Stimulated activated CD4-positive, alpha-beta T cell treated with anti-CD3 and anti-CD28 coated beads, Interleukin-2, amount 100 ng/mL, for 48 hours (primary cell): ENCODE measurements around the gene OLFML1.

Source experiments
- DNase-seq, 2 donors: peaks; one replicate each; pipeline ENCODE4 v3.0.0-alpha.2; 2020

The OLFML1 gene

DNA sequence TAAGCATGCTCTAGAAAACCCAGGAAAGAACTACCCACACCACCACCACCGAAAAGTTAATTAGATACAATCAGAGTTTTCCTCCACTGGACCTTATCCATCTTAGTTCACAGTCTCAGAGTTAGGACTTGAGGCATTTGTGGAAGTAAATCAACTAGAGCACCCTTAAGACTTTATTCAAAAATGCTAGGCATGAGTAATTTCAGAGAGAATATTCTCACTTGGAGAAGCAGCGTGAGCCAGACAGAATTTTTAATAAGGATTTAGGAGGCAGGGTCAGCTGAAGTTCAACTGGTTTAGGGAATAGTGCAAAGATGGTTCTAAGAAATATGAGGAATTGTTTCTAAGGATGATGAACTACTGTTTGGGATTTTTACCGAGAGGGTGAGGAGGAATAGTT, 1.2 kb upstream of the OLFML1 start:
- no peak for DNase-seq

DNA sequence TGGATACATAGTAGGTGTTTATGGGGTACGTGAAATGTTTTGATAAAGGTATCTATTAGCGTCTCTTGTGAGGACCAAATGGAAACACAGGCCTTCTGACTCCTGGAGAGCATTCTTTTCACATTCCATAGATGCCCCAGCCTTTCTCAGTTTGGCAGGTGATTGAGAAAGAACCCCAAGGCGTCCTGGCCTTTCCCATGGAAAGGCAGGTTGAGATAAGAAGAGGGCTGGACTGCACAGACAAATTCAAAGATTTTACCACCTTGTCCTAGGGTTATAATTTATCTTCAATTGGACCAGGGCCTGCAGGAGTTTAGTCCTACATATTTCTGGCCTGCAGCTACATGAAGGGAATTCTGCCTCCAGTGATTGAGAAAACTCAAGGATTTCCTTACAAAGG, 661 bp upstream of the OLFML1 start:
- no peak for DNase-seq

DNA sequence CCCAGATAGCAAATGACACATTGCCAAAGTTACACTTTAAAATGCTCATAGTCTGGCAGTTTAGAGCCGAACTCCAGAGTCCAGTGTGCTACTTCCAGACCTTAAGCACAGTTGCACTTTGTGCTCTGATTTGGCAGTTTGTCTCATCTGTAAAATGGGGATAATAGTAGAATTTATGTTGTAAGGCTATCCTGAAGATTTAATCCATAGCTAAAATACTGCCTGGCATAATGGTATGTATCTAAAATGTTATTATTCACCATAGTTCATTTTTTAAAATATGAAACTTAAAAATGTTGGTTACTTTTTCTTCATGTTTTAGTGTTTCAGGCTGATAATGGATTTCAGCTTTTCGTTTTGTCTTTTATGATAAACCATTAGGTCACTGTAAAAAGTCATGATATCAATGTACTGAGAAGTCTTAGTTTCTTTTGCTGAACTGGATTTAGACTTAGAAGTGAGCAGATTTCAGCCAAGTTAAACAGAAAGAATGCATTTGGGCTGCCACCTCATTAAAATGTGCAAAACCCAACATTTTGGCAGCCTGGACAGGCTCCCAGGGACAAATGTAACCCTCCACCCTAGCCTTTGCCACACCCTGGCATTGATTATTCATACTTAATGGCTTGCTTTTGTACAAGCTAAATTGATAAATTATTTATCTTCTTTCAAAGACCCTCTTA, 933 bp downstream of the OLFML1 start:
- no peak for DNase-seq

DNA sequence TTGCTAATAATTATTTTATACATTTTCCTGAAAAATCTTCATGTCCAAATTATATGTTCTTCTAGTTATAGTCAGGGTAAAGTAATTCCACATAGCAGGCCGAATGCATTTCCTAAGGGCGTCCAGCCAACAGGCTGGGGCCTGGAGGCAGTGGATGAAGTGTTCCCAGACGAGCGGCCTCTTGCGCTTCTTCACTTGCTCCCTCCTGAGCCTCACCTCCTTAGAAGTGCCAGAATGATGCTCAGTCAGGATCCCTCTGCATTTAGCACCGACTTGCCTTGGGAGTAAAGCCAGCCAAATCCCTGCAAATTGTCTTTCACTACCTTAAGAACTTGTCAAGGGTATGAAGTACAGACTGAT, 1.5 kb downstream of the OLFML1 start:
- no peak for DNase-seq

DNA sequence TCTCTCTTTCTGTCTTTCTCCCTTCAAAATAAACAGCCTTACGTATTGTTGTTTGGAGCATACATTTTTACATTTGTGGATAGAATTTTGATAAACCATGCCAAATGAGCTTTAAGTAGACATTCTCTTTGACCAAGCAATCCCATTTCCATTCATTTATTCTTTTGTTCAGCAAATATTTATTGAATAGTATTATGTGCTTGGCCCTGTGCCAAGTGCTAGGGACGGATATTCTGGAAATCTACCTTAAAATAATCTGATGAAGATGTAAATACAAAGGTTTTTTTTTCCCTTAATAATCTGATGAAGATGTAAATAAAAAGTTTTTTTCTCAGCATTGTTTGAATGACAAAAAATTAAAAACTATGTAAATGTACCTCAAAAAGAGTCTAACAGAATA, 2.1 kb downstream of the OLFML1 start:
- no peak for DNase-seq

DNA sequence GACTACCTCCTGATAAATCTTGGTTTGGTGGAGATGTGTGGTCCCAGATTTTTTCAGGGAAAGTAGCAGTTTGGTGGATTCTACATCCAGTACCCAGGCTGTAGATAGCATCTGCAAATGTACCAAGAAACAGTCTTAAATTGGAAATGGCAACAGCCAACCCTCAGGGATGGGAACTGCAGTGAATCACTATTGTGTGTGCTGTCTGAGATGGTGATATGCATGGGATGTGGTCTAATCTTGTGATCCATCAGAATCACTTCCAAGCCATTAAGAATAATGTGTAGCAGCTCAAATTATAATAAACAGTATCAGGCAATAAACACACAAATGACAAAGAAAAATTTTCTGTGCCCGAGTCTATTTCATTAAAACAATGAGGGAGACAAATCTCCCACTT, 3.4 kb downstream of the OLFML1 start:
- no peak for DNase-seq

DNA sequence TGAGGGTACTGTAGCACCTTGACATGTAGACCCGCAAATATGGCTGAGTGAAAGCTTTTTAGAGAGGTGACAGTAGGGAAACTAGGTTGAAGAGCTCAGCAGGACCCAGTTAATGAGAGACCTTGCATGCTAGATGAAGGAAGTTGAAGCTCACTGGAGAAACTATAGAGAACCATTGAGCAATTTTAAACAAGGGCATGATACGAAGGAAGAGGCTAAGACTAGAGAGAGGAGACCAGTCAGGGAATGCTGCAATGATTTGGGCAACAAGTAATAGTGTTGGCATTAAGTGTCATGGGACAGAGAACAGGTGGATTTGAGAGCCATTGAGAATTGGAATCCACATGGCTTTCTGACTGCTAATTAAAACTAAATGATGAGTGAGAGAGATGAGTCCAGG, 4.1 kb downstream of the OLFML1 start:
- no peak for DNase-seq

DNA sequence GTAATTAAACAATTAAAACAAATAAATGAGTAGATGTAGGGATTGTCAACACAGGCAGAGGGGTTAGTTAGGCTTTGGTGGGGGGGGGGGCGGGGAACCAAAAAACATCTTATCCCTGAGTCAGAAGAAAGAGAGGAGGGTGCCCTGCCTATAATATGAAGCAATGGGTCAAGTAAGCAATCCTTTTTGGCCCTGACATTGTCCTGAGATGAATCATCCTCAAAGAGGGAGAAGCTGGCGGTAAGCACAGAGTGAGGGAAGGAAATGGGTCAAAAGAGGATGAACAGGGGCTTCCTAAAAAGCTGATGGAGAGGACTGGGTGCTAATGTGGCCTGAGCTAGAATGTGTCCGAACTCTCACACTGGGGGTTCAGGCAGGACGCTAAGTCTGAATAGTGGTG, 4.7 kb downstream of the OLFML1 start:
- no peak for DNase-seq

DNA sequence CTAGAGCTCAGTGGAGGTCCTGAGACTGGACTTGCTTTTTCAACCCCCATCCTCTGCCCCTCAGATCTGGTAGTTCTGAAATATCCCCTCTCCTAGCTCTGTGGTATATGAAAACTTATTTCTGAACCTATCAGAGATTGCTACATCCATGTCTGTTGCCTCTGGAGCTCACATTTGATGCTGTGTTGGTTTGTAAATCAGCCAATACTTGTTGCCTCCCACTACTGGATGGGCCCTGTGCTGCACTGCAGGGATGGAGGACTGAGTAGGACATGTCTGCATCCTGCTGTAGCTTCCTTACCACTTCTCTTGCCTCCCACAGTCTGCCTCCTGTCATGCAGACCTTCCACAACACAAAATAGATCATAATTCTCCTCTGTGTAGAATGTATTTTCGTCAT, 5.2 kb downstream of the OLFML1 start:
- DNase-seq: no peak

DNA sequence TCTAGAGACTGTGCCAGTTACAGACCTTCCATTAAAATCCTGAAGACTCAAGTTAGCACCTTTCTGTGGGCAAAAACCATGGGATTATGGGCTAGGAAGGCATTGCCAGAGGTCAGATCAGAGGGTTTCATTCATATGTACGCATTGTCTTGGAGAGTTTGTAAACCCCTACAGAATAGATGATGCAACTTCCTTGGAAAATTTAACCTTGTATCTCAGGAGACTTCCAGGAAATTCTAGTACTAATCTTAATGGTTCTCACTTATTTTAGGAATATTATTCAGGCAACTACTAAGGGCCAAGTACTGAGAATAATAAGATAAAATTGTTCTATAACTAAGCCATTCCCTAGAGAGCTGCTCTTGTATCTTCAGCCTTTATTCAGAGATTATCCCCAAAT, 6.9 kb downstream of the OLFML1 start:
- no peak for DNase-seq

DNA sequence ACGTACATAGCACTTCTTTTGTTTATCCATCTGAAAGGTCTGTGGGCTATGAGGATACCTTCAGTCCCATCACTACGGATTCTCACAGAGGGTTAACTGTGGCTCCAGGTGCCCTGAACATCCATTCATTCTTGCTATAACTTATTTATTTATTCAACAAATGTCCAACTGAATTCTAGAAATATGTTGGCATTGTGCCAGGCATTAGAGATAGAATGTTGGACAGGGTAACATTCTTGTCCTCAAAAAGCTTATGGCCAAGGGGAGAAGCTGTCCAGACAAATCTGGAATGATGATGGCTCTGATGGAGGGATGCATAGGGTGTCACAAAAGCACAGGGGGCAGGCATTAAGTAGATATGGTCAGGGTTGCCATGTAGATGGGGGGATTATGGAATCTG, 8.4 kb downstream of the OLFML1 start:
- no peak for DNase-seq

DNA sequence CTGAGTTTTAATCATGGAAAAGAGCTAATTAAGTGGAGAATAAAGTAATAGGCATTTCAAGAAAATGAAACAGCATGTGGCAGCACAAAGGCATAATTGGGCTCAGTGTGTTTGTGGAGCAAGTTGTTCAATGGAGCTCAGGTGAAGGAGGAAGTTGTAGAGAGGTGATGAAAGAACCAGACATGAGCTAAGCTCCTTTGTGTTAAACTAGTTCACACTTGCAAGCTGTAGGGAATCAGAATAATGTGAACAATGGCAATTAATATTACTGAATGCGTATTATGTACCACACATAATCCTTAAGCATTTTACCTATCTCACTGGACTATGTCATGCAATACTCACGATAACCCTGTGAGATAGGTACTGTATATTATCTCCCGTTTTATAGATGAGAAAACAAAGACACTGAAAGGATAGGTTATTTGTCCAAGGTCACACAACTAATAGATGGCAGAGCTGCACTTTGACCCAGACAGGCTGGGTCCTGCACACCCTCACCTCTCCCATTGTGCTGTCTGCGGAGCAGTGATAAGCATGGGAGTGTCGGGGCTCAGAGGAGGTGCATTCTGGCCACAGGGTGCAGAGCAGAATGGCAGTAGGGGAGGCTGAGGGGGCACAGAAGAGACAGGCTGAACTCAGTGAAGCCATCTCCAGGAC, 8.9 kb downstream of the OLFML1 start:
- no peak for DNase-seq

DNA sequence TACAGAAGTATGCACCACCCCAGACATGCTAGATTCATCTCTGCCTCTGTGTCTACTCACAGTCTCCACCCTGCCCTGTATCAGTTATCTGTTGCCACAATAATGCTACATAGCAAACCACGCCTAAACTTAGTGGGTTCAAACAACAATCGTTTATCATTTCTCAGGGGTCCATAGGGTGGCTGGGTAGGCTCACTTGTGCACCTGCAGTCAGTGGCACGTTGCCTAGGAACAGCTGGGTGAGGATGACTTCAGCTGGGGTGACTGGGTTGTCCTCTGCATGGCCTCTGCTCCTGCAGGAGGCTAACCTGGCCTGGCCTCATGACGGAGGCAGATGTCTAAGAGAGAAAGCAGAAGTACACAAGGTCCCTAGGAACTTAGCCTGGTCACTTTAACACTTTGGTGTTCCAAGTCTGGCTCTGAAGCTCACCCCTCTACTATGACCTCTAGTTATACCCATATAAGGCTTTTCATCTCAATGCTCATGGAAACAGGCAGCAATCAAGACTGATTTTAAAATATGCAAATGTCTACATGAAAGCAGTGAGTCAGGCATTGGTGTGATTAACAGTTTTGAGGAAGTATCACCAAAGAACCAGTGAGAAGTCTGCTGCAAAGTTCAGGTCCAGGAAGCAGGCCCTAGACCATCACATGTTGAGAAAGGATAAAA, 10.7 kb downstream of the OLFML1 start:
- DNase-seq: no peak

DNA sequence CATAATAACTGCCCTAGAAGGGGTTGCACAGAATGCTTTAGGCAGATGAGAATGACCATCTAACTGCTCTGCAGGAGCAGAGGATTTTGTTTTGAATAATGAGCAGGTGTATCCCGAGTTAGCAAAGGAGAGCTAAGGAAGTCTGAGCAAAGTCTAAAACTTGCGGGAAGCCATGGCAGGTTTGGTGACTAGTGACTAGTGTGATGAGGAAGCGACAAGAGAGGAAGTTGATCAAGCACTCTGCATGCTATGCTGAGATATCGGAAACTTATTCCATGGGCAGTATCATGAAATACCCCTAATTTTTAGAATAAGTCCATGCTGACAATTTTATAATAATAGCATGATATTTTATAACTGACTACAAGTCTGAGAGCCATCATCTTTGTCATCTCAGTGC, 12.9 kb downstream of the OLFML1 start:
- no peak for DNase-seq

DNA sequence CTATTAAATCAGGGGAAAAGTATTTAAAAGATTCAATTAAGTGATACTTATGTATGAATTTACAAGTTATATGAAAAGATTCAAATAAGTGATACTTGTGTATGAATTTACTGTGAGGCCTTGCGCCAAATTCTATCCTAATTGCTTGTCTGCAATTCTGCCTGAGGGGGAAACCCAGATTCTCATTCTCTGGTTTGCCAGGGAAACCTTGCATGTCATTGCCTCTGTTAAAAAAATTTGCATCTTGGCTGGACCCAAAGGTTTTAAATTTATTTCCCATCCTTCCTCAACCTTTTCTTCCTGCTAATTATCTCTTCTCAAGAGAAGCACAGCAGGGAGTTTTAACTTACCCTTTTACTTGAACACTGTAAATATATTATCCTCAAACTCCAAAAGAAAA, 13.8 kb downstream of the OLFML1 start:
- DNase-seq: no peak

DNA sequence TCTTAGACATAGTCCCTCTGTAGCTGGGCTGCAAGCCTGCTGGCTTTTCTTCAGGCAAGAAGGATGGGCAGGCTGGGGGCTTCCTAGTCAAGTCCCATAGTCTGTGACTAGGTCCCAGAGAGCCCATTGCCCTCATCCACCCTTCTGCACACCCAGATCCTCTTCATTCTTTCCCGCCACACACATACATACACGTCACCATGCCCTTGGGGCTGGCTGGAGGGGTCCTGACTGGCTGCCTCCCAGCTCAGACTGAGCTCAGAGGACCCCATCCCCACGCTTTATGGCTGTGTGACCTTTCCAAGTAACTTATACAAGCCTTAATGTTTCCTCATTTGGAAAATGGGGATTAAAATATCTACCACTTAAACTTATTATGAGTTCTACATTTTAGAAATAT, 14.9 kb downstream of the OLFML1 start:
- no peak for DNase-seq

DNA sequence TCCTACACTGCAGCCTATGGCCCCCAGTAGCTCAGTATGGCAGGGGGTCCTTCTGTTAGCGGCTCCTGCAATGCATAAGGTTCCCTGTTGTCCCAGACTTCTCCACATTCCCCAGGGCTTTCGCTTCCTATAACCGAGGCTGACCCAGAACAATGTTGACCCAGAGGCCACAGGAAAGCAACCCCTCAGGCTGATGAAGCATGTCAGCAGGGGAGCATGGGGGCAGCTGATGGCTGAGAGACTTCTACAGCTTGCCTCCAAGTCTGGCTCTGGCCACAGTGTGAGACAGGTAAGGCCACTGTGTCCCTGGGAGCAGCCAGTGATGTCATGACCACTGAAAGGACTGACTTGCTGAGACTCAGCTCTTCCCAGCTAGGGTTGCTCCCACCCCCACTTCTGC, 15.9 kb downstream of the OLFML1 start:
- no peak for DNase-seq

DNA sequence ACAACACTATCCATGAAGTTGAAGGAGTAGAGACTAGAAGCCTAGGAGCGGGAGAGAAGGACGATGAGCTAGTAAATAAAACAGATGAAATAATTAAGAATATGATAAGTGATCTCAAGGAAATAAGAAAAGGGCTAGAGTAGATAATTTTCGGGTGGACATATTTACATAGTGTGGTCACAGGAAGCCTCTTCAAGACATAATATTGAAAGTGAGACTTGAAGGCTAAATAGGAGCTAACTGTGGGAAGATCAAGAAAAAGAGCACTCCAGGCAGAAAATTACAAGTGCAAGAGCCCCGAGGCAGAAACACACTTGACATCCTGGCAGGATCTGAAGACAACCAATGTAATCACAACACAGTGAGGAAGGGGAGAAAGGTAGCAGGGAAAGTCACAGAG, 16.6 kb downstream of the OLFML1 start:
- no peak for DNase-seq

DNA sequence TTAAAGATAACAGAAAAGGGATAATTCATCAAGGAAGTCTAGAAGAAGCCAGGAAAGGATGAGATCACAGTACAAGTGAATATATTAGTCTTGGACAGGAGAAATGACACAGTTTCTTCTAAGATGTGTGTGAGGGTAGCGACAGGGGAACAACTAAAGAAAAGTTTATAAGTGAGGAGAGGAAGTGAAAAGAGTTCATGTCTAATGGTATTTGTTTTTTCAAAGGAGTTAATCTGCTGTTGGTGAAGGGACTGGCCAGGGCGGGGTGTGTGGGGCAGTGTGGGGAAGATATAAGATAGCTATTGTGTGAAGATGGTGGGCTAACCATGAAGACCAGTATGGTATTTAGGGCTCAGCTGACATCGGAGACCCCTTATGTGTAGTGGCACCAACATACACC, 20.9 kb downstream of the OLFML1 start:
- no peak for DNase-seq

DNA sequence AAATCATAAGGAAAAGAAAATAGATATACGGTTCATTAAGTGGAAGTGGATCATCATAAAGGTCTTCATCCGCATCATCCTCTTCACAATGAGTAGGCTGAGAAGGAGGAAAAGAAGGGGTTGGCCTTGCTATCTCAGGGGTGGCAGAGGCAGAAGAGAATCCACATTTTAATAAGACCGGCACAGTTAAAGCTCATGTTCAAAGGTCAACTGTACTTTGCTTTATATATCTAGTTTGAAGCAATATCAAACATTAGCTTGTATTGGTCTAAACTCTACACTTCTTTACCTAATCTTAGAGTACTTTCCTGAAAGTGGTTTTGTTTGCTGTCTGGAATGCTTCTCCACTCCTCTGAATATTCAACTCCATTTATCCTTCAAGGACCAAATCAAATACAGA, 22.8 kb downstream of the OLFML1 start:
- no peak for DNase-seq

DNA sequence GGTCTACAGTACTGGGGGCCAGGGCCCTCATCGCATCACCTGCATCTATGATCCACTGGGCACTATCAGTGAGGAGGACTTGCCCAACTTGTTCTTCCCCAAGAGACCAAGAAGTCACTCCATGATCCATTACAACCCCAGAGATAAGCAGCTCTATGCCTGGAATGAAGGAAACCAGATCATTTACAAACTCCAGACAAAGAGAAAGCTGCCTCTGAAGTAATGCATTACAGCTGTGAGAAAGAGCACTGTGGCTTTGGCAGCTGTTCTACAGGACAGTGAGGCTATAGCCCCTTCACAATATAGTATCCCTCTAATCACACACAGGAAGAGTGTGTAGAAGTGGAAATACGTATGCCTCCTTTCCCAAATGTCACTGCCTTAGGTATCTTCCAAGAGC, 24.7 kb downstream of the OLFML1 start:
- DNase-seq: no peak

DNA sequence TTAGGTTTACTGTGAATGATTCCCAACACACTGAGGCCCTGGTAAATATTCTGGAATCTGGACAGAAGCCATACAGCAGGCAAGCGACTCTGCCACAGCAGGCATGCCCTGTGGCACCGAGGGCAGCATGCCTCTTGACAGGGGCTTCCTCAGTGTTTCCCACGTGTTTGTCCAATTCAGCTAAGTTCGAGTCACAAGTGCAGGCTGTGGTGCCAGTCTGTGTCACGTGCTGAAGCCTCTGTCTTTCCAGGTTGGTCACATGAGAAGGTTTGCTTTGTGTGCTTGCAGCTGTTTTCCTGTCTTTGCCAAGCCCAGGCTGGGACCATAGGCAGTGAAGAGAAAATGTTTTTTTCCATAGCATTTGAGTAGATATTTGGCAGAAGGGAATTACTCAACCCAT, 26.1 kb downstream of the OLFML1 start:
- DNase-seq: no peak

DNA sequence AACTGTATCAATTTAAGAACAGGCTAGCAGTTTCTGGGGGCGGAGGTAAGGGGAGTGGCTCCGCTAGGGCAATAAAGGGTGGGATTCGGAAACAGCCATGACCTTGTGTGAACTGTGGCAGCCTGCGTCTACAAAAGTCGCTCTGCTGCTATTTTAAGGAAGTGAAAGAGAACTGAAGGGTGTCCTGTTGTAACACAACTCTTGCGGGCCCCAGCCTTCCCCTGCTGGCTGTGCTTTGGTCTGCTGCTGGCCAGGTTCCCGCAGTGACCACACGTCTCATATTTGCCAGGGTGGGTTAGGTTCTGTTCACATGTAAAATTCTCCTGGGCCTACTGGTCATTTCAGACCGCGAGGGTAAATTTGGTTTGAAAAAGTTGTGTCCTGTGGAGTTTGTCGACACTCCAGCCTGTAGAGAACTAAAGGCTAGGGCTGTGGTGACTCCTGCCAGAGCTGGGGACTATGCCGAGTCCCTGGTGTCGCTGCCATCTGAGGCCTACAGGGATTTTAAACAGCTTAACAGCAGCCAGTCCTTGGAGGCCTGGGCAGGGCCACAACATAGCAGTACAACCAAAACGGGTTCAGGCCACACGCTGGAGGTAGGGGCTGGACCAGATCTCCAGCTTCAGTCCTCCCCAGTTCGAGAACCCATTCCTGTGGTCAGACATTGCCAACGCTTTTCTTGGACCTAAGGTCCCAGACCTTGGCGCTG, 27.4 kb downstream of the OLFML1 start:
- no peak for DNase-seq
